C4-2B (cell line): ENCODE measurements around the gene PNPLA2.

Source experiments
- ZFX ChIP-seq: fragments of 450-650 bp; IDR thresholded peaks from 2 replicates; pipeline ENCODE4 v1.6.1; 2017
- TF ChIP-seq, protein P1 (sequence below): fragments of 450-650 bp; conservative IDR thresholded peaks from 2 replicates; pipeline ENCODE4 v1.5.1; 2017; ENCODE audit warnings: mild to moderate bottlenecking

DNA sequence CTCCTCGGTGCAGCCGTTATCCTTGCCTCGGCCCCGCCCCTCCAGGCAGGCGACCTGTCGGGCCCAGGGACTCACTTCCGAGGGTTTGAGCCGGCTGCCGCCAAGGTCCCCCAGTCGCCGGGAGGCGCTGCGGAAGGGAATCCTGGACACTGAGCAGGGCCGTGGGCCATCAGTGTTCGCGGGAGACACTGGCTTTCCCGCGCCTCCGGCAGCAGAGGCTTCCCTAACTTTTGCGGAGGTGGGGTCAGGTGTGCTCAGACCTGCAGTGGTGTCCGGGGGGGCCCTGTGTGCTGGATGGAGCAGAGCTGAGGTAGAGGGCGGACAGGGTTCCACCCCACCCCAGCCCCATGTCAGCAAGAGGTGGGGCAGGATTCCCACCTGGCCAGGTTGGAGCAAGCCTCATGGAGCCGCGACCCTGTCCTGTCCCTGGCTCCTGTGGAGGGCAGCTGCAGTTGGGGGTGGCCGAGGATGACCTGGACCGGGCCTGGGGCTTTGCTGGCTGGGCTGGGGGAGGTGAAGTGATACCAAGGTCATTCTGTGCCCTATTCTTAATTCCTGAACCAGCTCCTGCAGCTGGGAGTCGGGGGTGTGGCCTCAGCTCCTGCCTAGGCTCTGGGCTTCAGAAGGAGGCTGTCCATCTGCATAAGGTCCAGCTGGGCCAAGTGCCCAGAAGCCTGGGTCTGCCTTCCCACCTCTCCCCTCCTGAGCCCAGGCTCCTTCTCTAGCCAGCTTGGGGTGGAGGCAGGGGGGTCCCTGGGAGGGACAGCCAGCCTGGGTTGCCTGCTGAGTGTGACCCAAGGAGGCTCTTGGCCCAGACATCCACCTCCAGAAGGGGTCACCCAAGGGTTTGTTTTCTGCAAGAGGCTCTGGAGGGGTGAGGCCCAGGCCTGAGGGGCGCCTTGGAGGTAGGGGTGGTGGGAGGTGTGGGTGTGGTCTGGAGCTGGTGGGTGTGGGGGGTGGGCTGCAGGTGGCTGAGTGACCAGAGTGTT, 32.4 kb downstream of the PNPLA2 start:
- TF ChIP-seq, protein P1, sequence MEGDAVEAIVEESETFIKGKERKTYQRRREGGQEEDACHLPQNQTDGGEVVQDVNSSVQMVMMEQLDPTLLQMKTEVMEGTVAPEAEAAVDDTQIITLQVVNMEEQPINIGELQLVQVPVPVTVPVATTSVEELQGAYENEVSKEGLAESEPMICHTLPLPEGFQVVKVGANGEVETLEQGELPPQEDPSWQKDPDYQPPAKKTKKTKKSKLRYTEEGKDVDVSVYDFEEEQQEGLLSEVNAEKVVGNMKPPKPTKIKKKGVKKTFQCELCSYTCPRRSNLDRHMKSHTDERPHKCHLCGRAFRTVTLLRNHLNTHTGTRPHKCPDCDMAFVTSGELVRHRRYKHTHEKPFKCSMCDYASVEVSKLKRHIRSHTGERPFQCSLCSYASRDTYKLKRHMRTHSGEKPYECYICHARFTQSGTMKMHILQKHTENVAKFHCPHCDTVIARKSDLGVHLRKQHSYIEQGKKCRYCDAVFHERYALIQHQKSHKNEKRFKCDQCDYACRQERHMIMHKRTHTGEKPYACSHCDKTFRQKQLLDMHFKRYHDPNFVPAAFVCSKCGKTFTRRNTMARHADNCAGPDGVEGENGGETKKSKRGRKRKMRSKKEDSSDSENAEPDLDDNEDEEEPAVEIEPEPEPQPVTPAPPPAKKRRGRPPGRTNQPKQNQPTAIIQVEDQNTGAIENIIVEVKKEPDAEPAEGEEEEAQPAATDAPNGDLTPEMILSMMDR, result no peak
- no peak for TF ChIP-seq ZFX
